Germinal center (tissue), 1 donor: Measurements from ENCODE around the gene MXD3.
"Not testable (repeated sequence)": the region's sequence is repeated elsewhere in the genome, so short reads cannot be mapped to it uniquely, and the experiment has no call there.

Experiments
- DNase-seq: peaks from one replicate; pipeline ENCODE4 v3.0.0; 2012; ENCODE audit warnings: mixed read lengths, low spot score

MXD3 gene

DNA sequence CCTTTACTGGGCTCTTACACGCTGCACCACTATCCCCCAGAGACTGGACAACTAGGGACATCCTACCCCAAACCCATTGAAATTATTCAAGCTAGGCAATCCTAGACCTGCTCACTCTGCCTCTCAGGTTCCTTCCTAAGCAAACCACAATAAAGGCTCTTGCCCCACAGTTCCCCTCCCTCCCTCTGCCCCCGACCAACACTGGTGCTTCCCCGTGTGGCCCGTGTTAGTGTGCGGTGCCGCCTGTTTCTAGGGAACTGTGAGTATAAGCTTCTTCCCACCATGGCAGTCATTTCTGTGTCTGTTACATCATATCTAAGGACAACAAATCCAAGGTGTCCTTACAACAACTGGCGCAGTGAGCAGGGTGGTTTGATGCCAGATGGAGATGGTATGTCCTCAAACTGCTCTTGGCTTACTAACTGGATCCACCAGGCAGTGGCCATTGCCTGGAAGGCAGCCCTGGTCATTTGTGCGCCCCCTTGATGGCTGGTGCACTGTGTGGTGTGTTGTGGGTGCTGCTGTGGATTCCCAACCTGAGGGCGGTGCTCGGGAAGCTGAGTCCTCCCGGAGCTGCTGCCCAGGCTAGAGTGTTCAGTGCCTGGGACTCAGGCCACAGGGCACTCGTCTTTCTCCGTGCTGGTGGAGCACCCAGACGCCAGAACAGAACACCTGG is 8.4 kb upstream of the MXD3 start:
- DNase-seq: no peak

DNA sequence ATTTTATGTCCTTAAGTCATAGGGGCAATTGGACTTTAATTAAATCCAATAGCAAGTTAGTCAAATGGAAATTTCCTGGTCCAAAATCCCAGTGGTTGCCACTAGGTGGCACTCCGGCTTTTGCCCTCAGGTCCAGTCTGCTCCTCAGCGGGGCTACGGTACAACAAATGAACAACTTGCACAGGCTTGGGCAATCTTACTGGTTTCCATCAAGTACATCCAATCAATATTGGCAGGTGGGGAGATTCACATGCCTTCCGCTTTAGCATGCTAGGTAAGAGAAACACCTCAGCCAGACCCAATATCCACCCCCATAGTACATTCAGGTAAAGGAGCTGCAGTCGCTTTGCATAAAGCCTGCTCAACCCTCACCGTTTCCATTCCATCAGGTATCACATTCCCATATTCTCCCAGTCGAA is 6.3 kb upstream of the MXD3 start:
- peak; percentile 74 for DNase-seq

DNA sequence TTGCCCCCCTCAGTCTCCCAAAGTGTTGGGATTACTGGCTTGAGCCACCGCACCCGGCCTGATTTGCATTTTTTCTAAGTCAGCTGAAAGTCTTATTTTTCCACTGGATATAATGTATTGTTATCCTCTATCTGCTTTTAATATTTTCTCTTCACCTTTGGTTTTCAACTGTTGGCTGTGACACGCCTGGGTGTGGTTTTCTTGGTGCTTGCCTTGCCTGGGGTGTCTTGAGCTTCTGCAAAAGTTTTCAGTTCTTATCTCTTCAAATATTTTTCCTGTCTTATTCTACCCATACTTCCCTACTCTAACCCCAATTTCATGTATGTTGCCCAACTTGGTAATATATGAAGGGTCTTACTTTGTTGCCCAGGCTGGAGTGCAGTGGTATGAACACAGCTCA is 4.3 kb upstream of the MXD3 start:
- no peak for DNase-seq

DNA sequence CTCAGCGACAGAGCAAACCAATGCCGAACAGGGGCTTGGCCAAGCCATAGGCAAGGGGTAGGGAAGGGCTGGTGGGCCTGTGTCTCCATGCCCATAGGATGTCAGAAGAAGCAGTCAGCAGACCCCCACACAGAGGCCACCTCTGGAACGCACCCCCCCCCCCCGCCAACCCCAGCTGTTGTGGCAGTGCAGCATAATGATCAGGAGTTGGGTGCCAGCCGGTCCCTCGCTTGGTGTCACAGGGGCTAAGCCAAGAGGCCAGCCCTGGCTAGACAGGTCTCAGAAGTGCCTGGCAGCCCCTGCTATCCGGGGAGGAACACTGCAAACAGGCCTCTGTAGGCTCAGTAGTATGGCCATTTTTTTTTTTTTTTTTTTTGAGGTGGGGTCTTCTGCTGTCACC is 3.7 kb upstream of the MXD3 start:
- DNase-seq: no peak

DNA sequence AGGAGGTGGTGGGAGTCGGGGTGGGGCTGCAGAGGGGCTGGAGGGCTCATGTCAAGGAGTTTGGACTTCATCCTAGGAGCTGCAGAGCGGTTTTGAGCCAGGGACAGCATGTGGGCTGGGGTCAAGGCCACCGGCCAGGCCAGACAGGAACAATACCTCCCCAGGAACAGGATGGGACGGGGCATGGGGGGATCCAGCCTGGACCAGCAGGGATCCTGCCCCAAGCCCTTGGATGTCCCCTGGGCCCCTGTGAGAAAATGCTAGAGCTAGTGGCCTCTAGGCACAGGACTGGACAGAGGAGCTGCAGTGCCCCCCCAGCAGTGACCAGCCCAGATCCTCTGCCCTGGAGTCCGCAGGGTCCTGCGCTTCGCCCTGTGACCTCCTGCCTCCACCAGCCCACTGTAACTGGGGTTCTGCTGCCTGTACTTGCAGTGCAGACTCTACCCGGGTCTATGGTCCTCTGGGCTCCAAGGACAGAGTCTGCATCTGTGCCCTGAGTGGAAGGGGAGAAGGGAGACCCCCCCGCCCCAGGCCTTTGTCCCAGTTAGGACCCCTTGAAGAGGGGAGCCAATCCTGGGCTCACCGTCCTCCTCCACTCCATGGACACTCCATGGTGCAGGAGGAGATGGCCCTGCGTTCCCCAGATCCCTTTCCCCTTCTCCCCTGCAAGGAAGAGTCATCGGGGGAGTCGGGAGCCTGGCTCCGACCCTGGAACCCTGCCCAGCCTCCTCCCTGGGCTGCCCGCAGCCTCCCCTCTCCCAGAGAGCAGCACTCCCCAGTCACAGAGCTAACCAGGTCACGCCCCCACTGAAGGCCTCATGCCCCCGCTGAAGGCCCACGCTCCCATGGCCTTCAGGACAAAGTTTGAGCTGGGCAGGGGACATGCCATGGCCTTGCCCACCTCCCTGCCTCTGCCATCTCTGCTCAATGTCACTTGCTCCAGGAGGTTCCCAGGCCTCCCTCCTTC is 3.0 kb upstream of the MXD3 start:
- DNase-seq: no peak

DNA sequence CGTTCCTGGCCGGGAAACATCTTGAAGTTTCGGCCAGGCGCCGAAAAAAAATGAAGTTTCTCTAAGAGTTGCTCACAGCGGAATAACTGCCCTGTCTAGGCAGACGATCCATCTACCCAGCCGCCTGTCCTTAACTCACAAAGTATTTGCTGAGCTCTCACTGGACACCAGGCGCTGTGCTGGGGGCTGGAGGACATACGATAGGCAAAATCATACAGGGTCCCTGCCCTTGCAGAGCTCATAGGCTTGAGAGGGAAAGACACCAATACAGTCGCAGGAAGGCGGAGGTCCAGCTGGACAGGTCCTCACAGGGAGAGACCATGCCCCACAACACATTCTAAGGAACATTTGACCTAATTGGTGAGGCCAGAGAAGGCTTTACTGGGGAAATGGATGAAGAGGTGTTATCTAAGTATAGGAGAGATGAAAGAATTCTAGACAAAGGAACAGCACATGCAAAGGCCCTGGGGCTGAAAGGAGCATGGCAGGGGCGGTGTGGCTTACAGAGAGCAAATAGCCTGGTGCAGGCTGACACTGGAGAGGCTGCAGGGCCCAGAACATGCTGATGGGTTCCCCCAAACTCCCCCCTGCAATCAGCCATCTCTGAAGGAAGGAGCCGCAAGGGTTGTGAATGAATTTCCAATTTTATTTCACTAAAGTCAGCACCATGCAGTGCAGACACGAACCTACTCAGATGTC is 2.0 kb upstream of the MXD3 start:
- no peak for DNase-seq

DNA sequence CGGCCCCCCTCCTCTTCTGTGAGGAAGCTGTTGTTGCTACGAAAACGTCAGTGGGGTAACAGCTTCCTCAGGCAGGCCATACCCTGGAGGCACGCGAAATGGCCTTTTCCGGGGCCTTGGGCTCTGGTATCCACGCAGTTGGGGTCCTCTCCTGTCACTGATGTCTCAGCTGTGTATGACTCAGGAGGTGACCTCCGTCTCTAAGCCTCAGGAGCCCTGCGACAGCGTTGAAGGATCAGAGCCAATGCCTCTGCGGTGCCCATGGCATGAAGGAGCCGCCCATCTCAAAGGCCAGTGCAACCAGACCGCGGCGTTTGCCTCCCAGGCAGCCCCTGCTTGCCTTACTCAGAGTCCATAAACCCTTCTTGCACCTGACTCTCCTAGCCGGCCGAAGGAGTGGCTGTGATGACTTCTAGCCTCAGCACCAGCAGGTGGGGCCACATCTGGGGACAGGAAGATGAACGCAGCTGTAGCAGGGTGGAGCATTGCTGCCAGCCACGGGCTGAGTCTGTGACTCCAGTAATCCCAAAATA is 1.0 kb upstream of the MXD3 start:
- peak; percentile 56 for DNase-seq

DNA sequence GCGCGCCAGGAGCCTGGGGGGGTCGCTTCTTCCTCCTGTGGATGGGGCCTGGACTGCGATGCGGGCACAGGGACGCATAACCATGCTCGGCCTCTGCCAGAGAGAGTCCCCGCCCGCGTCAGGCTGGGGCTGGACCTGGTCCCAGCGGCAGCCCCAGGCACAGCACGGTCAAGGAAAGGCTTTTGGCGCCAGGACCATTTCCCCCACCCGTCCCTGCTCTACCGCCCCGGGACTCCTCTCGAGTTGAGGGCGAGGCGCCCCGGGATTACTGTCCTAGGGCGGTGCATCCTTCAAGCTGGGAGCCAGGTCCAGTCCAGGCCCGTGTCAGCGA is 341 bp downstream of the MXD3 start:
- no peak for DNase-seq

DNA sequence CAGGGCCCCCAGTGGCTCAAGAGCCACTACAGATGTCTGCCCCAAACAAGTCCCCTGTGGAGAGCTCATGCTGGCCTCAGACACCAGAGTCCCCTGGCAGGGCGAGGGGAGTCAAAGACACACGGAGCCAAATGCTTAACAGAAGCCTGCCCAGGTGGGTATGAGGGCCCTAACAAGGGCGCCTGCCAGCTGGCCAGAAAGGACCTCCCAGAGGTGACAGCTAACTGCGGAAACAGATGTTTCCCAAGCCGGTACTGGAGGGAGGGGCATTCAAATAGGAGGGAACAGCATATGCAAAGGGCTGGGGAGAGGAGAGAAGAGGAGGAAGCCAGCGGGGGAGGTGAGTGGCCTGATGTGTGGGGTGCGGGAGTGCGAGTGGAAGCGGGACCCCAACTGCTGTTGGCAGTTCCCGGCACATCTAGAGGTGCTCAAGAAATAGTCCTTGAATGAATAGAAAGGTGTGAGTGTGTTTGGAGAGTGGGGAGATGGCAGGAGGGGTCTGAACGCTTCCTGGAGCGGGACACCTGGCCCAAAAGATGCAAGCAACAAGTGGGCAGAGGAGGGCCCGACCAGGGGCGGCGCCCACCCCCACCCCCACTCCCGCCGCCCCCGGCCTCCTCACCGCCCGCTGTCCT is 824 bp downstream of the MXD3 start:
- peak; percentile 71 for DNase-seq

DNA sequence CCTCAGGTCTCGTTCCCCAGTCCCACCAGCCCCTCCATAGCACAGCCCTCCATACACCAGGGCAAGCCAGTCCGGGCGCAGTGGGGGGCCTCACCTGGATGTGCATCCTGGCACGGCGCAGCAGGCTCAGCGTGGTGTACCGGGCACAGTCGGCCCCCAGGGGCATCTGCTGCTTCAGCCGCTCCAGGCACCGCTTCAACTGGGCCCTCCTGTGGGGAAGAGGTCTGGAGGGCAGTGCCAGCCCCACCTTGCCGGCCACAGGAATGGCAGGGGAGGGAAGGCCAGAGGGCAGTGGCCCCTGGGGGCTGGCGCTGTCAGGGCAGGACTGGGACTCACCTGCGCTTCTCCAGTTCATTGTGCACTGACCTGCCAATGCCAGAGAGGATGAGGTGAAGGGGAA is 1.4 kb downstream of the MXD3 start:
- DNase-seq: no peak

DNA sequence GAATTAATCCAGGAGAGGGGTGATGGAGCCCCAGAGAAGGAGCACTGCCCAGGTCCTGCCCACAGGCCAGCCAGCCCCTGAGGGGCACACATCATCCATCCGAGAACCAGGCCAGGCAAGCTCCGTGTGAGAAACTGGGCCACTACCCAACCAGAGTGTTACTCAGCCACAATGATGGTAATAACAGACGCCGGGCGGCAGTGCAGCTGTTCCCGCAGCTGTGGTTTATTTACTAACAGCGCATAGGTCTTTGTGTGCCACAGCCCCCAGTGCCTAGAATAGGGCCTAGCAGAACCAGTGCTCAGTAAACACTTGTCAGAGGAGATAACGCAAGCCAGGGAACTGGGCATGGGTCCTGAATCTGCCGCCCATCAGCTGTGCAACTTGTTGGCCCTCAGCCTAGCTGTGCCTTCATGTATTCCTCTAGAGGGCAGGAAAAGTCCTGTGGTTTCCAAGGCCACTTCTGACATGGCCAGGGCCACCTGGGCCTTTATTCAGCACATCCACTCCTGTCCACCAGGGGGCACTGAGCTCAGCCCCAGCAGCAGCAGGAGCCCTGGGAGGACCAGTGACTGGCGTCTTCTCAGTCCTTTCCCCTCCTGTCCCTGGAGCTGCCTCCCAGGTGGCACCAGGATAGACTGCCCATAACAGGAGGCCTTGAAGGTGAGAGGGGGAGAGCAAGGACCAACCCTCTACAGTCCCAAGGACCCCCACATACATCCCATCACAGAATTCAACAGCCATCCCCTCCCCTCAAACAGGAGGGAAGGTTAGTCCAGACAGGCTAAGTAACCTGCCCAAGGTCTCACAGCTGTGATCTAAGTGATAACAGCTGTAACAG is 2.1 kb downstream of the MXD3 start:
- DNase-seq: peak; percentile 63

DNA sequence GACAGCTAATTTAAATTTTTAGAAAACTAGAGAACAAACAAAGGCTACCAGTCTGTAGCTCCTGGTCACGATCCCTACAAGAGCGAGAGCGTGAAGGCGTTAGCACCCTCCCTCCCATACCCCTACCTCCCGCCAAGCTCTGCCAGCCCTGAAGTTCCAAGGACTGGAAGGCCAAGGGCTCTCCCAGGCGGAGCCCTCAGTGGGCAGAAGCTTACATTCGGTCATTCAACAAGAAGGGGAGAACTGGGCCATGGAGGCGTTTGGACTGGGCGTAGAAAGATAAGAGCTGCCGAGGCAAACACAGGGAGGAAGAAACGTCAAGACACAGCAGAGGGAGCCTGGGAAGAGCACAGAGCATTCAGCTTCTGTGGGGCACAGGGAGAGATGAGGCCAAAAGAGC is 3.0 kb downstream of the MXD3 start:
- DNase-seq: no peak

DNA sequence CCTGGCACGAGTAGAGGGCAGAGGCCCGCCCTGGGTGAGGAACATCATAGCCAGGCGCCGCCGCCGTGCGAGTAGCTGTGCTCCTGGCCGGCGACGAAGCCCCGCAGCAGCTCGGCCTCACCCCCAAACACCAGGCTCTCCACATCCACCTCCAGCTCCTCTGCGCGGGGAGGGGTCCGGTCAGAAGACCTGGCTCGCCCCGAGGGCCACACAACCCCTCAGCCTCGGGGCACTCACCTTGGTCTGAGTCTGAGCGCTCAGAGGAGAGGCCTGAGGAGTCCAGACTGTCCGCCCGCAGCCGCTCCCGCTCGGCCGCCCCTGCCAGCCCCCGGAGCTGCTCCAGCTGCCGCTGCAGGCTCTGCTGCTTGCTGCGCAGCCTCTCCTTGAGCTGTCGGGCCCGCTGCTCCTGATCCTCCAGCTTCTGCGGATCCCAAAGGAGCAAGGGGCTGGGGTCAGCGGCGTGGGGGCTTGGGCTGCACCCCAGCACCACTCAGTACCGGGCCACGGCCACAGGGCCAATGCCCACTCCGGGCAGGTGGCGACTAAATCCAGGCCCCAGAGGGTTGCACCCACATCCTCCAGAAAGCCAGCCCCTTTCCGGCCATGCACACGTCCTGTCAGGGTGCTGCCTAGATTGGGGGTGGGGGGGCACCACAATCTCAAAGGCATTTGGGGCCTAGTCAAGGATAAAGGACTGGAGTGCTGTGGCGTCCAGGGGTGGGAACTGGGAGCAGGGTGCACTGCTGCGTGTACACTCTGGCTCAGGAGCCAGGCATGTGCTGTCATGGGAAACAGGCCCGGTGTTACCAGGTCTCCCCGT is 3.9 kb downstream of the MXD3 start:
- DNase-seq: no peak

DNA sequence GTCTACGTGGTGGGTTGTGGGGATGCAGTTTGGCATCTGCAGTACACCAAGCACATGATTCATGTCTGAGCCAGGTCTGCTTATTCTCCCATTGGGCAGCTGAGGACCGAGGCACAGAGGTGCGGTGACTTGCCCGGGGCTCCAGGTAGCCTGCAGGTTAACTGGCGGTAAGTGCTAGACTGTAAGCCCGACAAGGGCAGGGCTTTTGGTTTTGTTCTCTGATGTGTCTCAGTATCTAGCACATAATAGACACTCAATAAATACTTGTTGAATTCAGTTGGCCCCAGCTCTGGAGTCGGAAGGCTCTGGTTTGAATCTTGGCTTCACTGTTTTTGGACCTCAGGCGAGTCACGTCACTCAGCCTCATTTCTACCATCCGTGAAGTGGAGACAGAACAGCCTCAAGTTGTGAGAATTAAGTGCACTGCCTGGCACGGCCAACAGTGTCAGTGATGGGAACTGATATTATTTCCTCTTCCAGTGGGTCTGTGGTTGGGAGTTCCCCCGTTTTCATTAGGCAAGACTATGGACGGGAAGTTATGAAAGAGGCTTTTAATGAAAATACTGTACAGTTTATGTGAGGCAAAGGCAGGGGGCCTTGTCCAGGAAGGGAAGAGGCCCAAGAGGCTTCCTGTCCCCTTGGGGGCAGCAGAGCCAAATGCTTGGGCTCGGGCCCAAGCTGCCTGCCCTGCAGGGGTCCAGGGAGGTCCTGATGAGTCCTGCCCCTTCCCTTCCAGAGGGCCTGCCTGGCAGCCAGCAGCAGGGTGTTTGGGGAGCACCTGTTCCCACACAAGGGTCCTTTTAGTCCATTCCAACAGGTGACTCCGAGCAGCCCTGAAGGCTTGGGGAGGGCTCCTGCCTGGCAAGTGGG is 4.8 kb downstream of the MXD3 start:
- DNase-seq: no peak

DNA sequence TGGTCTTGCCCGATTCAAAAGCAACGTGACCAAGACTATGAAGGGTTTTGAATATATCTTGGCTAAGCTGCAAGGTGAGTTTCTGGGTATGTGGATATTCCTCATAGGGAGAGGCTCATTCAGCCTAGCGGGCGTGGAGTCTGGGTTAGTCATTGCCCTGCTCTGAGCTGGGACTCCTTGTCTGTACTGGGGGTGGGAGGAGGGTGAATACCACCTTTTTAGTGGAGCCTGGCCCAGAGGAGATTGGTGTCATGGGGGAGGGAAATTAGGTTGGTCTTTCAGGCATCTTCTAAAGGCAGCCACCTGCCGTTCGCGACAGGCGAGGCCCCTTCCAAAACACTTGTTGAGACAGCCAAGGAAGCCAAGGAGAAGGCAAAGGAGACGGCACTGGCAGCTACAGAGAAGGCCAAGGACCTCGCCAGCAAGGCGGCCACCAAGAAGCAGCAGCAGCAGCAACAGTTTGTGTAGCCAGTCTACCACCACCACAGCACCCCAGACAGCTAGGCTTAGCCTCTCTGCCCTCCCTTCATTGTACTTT is 5.5 kb downstream of the MXD3 start:
- not testable (repeated sequence) for DNase-seq

DNA sequence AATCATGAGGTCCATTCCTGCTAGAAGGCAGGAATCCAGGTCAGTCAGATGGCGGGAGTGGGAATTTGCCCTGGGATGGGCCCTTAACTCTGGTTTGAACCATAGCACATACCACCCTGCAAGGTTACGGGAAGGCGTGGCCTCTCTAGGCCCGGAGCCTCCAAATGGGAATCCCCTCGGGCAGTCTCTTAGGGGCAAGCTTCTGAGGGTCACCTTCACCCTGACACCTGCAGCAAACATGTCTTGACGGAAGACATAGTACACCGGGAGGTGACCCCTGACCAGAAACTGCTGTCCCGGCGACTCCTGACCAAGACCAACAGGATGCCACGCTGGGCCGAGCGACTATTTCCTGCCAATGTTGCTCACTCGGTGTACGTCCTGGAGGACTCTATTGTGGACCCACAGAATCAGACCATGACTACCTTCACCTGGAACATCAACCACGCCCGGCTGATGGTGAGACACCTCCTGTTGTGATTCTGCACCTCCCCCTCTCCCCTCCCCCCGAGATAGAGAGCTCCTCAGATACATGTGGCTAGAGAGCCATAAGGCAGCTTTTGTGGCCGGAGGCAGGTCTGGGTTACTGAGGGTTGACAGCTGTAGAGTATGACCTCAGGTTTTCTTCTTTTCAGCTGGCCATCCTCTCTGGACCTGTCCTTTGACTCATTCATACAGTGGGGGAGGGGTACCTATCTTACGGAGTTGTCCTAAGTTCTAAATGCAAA is 7.1 kb downstream of the MXD3 start:
- DNase-seq: no peak

DNA sequence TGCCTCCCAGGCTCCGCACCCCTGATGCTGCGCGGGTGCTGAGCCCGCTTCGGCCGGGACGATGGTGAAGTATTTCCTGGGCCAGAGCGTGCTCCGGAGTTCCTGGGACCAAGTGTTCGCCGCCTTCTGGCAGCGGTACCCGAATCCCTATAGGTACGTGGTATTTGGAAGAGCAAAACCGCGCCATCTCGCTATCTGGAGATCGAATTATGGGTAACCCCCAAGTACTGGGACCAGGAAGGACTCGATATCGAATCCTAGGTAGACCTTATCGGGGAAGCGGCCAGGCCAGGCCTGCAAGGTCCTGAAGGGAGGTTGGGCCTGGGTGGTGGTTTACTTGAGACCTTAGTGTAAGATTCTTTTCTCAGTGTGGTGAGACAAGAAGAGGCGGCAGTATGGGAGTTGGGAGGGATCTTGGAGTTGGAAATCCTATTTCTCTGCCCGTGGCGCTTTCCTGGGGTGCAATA is 7.7 kb downstream of the MXD3 start:
- no peak for DNase-seq
